K562 (cell line): ENCODE data around the gene ETHE1. TPM values are rescaled to one million over a fixed set of nuclear protein-coding genes. Genes with fewer than 3 reads are reported as not detected.

Experiments
- CTBP1 ChIP-seq: fragments of 450-650 bp; IDR thresholded peaks from 2 replicates; pipeline ENCODE4 v1.6.1; 2016; ENCODE audit warnings: borderline replicate concordance
- CUX1 ChIP-seq: fragments of 200-800 bp; sonication (Bioruptor generic); IDR thresholded peaks from 2 replicates; pipeline ENCODE4 v1.6.1; 2016; ENCODE audit warnings: missing genetic modification characterization, missing compliant biosample characterization
- HDAC8 ChIP-seq: fragments of 450-650 bp; IDR thresholded peaks from 2 replicates; pipeline ENCODE4 v1.6.1; 2016; ENCODE audit warnings: mild to moderate bottlenecking, missing genetic modification characterization, moderate library complexity, missing compliant biosample characterization
- MEIS2 ChIP-seq: fragments of 450-650 bp; IDR thresholded peaks from 2 replicates; pipeline ENCODE4 v1.6.1; 2014; ENCODE audit warnings: mild to moderate bottlenecking; ENCODE audit not compliant: partially characterized antibody
- MNT ChIP-seq, 2 experiments: fragments of 450-650 bp; conservative IDR thresholded peaks; 2 replicates each; pipeline ENCODE4 v1.6.1; 2017; ENCODE audit warnings: mild to moderate bottlenecking in 2 of 2, moderate library complexity in 2 of 2
- NONO ChIP-seq, 2 experiments: fragments of 200-400 bp in 1 of 2; fragments of 450-650 bp in 1 of 2; formaldehyde crosslinking in 1 of 2; IDR thresholded peaks; 2 replicates each; pipeline ENCODE4 v1.6.1; 2017; ENCODE audit warnings: low read depth in 2 of 2, mild to moderate bottlenecking in 2 of 2, moderate library complexity in 2 of 2, low read length in 1 of 2
- PBX2 ChIP-seq, 2 experiments: IDR thresholded peaks in 1 of 2; conservative IDR thresholded peaks in 1 of 2; 2 replicates each; pipeline ENCODE4 v1.6.1; 2016; ENCODE audit warnings: low read depth in 2 of 2, mild to moderate bottlenecking in 1 of 2, missing compliant biosample characterization in 1 of 2, missing genetic modification characterization in 1 of 2, moderate library complexity in 1 of 2
- PTBP1 ChIP-seq: fragments of 200-400 bp; formaldehyde crosslinking; IDR thresholded peaks from 2 replicates; pipeline ENCODE4 v1.6.1; 2017; ENCODE audit warnings: low read depth, low read length
- RBFOX2 ChIP-seq: fragments of 200-400 bp; formaldehyde crosslinking; IDR thresholded peaks from 2 replicates; pipeline ENCODE4 v1.6.1; 2017; ENCODE audit warnings: low read depth, mild to moderate bottlenecking, low read length, moderate library complexity
- ZBTB2 ChIP-seq: fragments of 450-650 bp; IDR thresholded peaks from 2 replicates; pipeline ENCODE4 v1.6.1; 2016; ENCODE audit warnings: antibody characterized with exemption
- ZBTB9 ChIP-seq: fragments of 450-650 bp; formaldehyde crosslinking; IDR thresholded peaks from 2 replicates; pipeline ENCODE4 v1.4.0; 2020; ENCODE audit warnings: mild to moderate bottlenecking, moderate library complexity
- ZKSCAN8 ChIP-seq: fragments of 200-800 bp; sonication (Bioruptor generic); IDR thresholded peaks from 2 replicates; pipeline ENCODE4 v1.6.1; 2016; ENCODE audit warnings: missing genetic modification characterization, missing compliant biosample characterization
- ZNF311 ChIP-seq: fragments of 250-450 bp; sonication (Bioruptor Pico); IDR thresholded peaks from 2 replicates; pipeline ENCODE4 v1.4.0; 2020; ENCODE audit warnings: mild to moderate bottlenecking, moderate library complexity
- polyA plus RNA-seq, 8 experiments: library from polyadenylated mRNA; depleted of rRNA in 4 of 8; stranded (reverse) in 5 of 8; unstranded in 3 of 8; fragments of >200 nt; fragmentation: Nextera tagmentation in 2 of 8; fragmentation: Illumina TruSeq in 1 of 8; extraction: Ambion mirVana in 2 of 8; extraction: Trizol in 1 of 8; gene quantifications; 2 replicates each; pipeline versions ENCODE4 v1.2.1 to v1.2.3, GENCODE V29; 2011 to 2014; ENCODE audit warnings: inconsistent platforms in 1 of 8, missing spikeins in 1 of 8
- total RNA-seq, 7 experiments: library from RNA; depleted of rRNA in 6 of 7; stranded (reverse); fragments of >200 nt in 6 of 7; fragmentation: Illumina TruSeq in 2 of 7; extraction: Trizol in 2 of 7; gene quantifications; 2 replicates each; pipeline versions ENCODE4 v1.2.1 to v1.2.3, GENCODE V29; 2011 to 2021; ENCODE audit warnings: low replicate concordance in 1 of 7

ETHE1 gene
- total and polyA plus RNA-seq, 9 of the 15 experiments (the other 6 are each of a cell fraction or from before 2014, with no cell fraction given): 2.9 to 21.0 (median 10.2) TPM

- no peak for TF ChIP-seq NONO (IDR thresholded peaks at IDR 0.05; ENCODE audit: low read depth in 2 of 2, low read length in 1 of 2)
- peak; percentile 91 for TF ChIP-seq MEIS2
- no peak for TF ChIP-seq CUX1 (CRISPR knock-in tag)
- TF ChIP-seq ZBTB9 (CRISPR knock-in tag): peak; percentile 42; the same call in 1 of the 2 replicates
- TF ChIP-seq ZKSCAN8 (CRISPR knock-in tag): no peak
- peak; percentile 91 for TF ChIP-seq ZBTB2
- TF ChIP-seq PTBP1: no peak
- TF ChIP-seq HDAC8: 0 out of 2 replicates have a peak, but pooled peaks have one; percentile 22
- no peak for TF ChIP-seq PBX2 (CRISPR knock-in tag; IDR thresholded peaks at IDR 0.05; ENCODE audit: low read depth)
- TF ChIP-seq PBX2 (tag; conservative IDR thresholded peaks at IDR 0.05; ENCODE audit: low read depth): no peak
- TF ChIP-seq MNT (conservative IDR thresholded peaks at IDR 0.05): peak in 1 of 2 experiments; percentile 60; a peak in 2 of 4 replicates
- peak; percentile 53; the same call in 1 of the 2 replicates for TF ChIP-seq CTBP1
- TF ChIP-seq RBFOX2: peak; percentile 71
- TF ChIP-seq ZNF311 (CRISPR knock-in tag): no peak
These were observed 48.4 kb upstream of the ETHE1 start, which contains the start of the genes PINLYP and XRCC1 (continued) for GRCh38 chr19:43575156-43575950.
